K562 (cell line): Measurements from ENCODE around the gene CACNA2D3. TPM values are rescaled to one million over a fixed set of nuclear protein-coding genes. Genes with fewer than 3 reads are reported as not detected.

Source experiments
- ATAC-seq: fragments of 200-7000 bp; cut with Tn5 transposase; 3 replicates; pipeline ENCODE4 v1.9.1; 2020; ENCODE audit warnings: moderate library complexity
- BruUV-seq: library from RNA; stranded (reverse); fragments of 400-500 nt; replicated peaks from 2 replicates; lab custom pipeline; 2021; lab: Mats Ljungman, UMichigan
- CTCF ChIA-PET: fragments of 300-600 bp; formaldehyde crosslinking; extraction: SDS; loops from one replicate; lab custom pipeline; 2021; ENCODE audit warnings: low intra/inter-chr PET ratio; lab: Yijun Ruan, JAX
- POLR2A ChIA-PET: fragments of 300-600, 350-650 bp; sonication (Branson Sonifier 250); formaldehyde crosslinking; extraction: SDS; loops from one replicate; lab custom pipeline; 2021; ENCODE audit warnings: antibody characterized with exemption, inconsistent platforms; lab: Yijun Ruan, JAX
- DNase-seq, 4 experiments: peaks; one replicate each; pipeline versions ENCODE4 v3.0.0 to v3.0.0-alpha.2; 2011 to 2018; ENCODE audit warnings: low spot score in 3 of 4, mixed read lengths in 3 of 4; ENCODE audit errors: extremely low read depth in 1 of 4
- FAIRE-seq: peaks from 2 replicates; lab custom pipeline; 2011; peaks lifted over from hg19 to GRCh38; lab: Jason Lieb, UNC
- H2AFZ ChIP-seq: 2 replicates; pipeline ENCODE4 v1.6.0; 2011; ENCODE audit warnings: low read depth, low read length, control low read depth, inconsistent platforms
- H3K27ac ChIP-seq: fragments of 200-600 bp; 3 replicates; pipeline ENCODE4 v1.8.0; 2011; ENCODE audit warnings: low read depth, mild to moderate bottlenecking, control low read depth, inconsistent platforms, low read length, moderate library complexity, mixed read lengths; ENCODE audit errors: extremely low read depth
- H3K27me3 ChIP-seq, 2 experiments: fragments of 300-600 bp in 1 of 2; 2 replicates in 1 of 2; 3 replicates in 1 of 2; pipeline versions ENCODE4 v1.6.0 to v1.8.0; 2011; ENCODE audit warnings: inconsistent platforms in 2 of 2, low read length in 2 of 2, mild to moderate bottlenecking in 1 of 2, mixed read lengths in 1 of 2, moderate library complexity in 1 of 2; ENCODE audit not compliant: control insufficient read depth in 2 of 2, insufficient read depth in 2 of 2
- H3K36me3 ChIP-seq: fragments of 300-600 bp; 3 replicates; pipeline ENCODE4 v1.8.0; 2011; ENCODE audit warnings: mild to moderate bottlenecking, low read length, inconsistent platforms; ENCODE audit not compliant: control insufficient read depth, insufficient read depth
- H3K4me1 ChIP-seq, 2 experiments: fragments of 200-600 bp in 1 of 2; replicated peaks in 1 of 2; 2 replicates in 1 of 2; 3 replicates in 1 of 2; pipeline versions ENCODE4 v1.5.1 to v1.8.0; 2011; ENCODE audit warnings: inconsistent platforms in 2 of 2, low read length in 2 of 2, mild to moderate bottlenecking in 1 of 2, mixed read lengths in 1 of 2, moderate library complexity in 1 of 2; ENCODE audit not compliant: control insufficient read depth in 2 of 2, insufficient read depth in 2 of 2
- H3K4me2 ChIP-seq: 2 replicates; pipeline ENCODE4 v1.6.1; 2011; ENCODE audit warnings: low read length, control low read depth, inconsistent platforms, mixed read lengths; ENCODE audit not compliant: insufficient read depth
- H3K4me3 ChIP-seq: fragments of 200-600 bp; sonication (generic), shearing (Covaris generic); 2 replicates; pipeline ENCODE4 v1.5.1; 2016; ENCODE audit warnings: control low read depth, inconsistent platforms
- H3K79me2 ChIP-seq: fragments of 200-600 bp; 3 replicates; pipeline ENCODE4 v1.8.0; 2011; ENCODE audit warnings: low read length, inconsistent platforms; ENCODE audit not compliant: control insufficient read depth, insufficient read depth
- H3K9ac ChIP-seq, 2 experiments: 2 replicates each; pipeline versions ENCODE4 v1.6.0 to v1.6.1; 2011; ENCODE audit warnings: low read depth in 2 of 2, low read length in 2 of 2, control low read depth in 1 of 2, inconsistent platforms in 1 of 2, mild to moderate bottlenecking in 1 of 2, mixed read lengths in 1 of 2; ENCODE audit not compliant: insufficient read depth in 1 of 2
- H3K9me1 ChIP-seq: one replicate; pipeline ENCODE4 v1.6.0; 2011; ENCODE audit warnings: inconsistent platforms, mild to moderate bottlenecking, low read length, moderate library complexity; ENCODE audit not compliant: control insufficient read depth, insufficient read depth
- H3K9me3 ChIP-seq: replicated peaks from 2 replicates; pipeline ENCODE4 v1.5.1; 2011; ENCODE audit warnings: low read depth, low read length, inconsistent platforms; ENCODE audit not compliant: control insufficient read depth, insufficient read depth
- H4K20me1 ChIP-seq: replicated peaks from 2 replicates; pipeline ENCODE4 v1.6.1; 2011; ENCODE audit warnings: low read length, inconsistent platforms, mixed read lengths; ENCODE audit not compliant: control insufficient read depth, insufficient read depth
- CREB3 ChIP-seq: fragments of 450-650 bp; conservative IDR thresholded peaks from 2 replicates; pipeline ENCODE4 v1.6.1; 2016; ENCODE audit warnings: missing genetic modification characterization, low read depth, mild to moderate bottlenecking, missing compliant biosample characterization, moderate library complexity
- HCFC1 ChIP-seq: IDR thresholded peaks from 2 replicates; pipeline ENCODE4 v1.6.1; 2012; ENCODE audit warnings: low read depth, low read length, improper control_type of control experiment
- MTA1 ChIP-seq: fragments of 450-650 bp; IDR thresholded peaks from 2 replicates; pipeline ENCODE4 v1.6.1; 2017; ENCODE audit warnings: borderline replicate concordance
- NR1H2 ChIP-seq: sonication (generic); formaldehyde crosslinking; IDR thresholded peaks from 2 replicates; pipeline ENCODE4 v1.4.0; 2020; ENCODE audit warnings: mild to moderate bottlenecking, missing genetic modification reagents
- PHTF2 ChIP-seq: fragments of 250-450 bp; sonication (Bioruptor Pico); IDR thresholded peaks from 2 replicates; pipeline ENCODE4 v1.5.0; 2021; ENCODE audit warnings: mild to moderate bottlenecking
- POLR2AphosphoS5 ChIP-seq: IDR thresholded peaks from 2 replicates; pipeline ENCODE4 v1.6.1; 2011; ENCODE audit warnings: mild to moderate bottlenecking, low read depth, low read length, moderate library complexity; ENCODE audit not compliant: control insufficient read depth, insufficient read depth
- PRDM10 ChIP-seq: fragments of 450-650 bp; IDR thresholded peaks from 2 replicates; pipeline ENCODE4 v1.6.1; 2018; ENCODE audit not compliant: partially characterized antibody
- U2AF1 ChIP-seq: fragments of 200-400 bp; formaldehyde crosslinking; optimal IDR thresholded peaks from 2 replicates; pipeline ENCODE3; 2017; ENCODE audit warnings: mild to moderate bottlenecking, low read depth, low read length, moderate library complexity
- ZNF121 ChIP-seq: sonication (generic); formaldehyde crosslinking; conservative IDR thresholded peaks from 2 replicates; pipeline ENCODE4 v1.8.0; 2022; ENCODE audit warnings: missing genetic modification reagents
- ZNF165 ChIP-seq: fragments of 250-450 bp; sonication (Bioruptor Pico); IDR thresholded peaks from 2 replicates; pipeline ENCODE4 v1.4.0; 2020; ENCODE audit warnings: borderline replicate concordance
- ZNF239 ChIP-seq: fragments of 250-450 bp; sonication (Bioruptor Pico); IDR thresholded peaks from 2 replicates; pipeline ENCODE4 v1.4.0; 2020; ENCODE audit warnings: mild to moderate bottlenecking
- WGBS: fragments of 100-300 bp; shearing (Covaris generic); methylation state at CpG from one replicate; pipeline ENCODE4 v1.1.6; 2016; ENCODE audit warnings: low coverage, mixed read lengths; ENCODE audit not compliant: insufficient coverage; ENCODE audit errors: missing lambda C conversion rate; 5-methylcytosine and 5-hydroxymethylcytosine counted together
- in situ Hi-C: fragments of 300-500 bp; cut with MboI; formaldehyde crosslinking; loops from 4 replicates; pipeline ENCODE4 v1.15.0; 2018; ENCODE audit warnings: inconsistent platforms, mixed read lengths
- intact Hi-C: fragments of 100-400 bp; cut with micrococcal nuclease; formaldehyde crosslinking; loops from 2 replicates; pipeline ENCODE4 v1.14.2; 2022
- polyA plus RNA-seq, 8 experiments: library from polyadenylated mRNA; depleted of rRNA in 4 of 8; stranded (reverse) in 5 of 8; unstranded in 3 of 8; fragments of >200 nt; fragmentation: Nextera tagmentation in 2 of 8; fragmentation: Illumina TruSeq in 1 of 8; extraction: Ambion mirVana in 2 of 8; extraction: Trizol in 1 of 8; gene quantifications; 2 replicates each; pipeline versions ENCODE4 v1.2.1 to v1.2.3, GENCODE V29; 2011 to 2014; ENCODE audit warnings: inconsistent platforms in 1 of 8, missing spikeins in 1 of 8
- total RNA-seq, 7 experiments: library from RNA; depleted of rRNA in 6 of 7; stranded (reverse); fragments of >200 nt in 6 of 7; fragmentation: Illumina TruSeq in 2 of 7; extraction: Trizol in 2 of 7; gene quantifications; 2 replicates each; pipeline versions ENCODE4 v1.2.1 to v1.2.3, GENCODE V29; 2011 to 2021; ENCODE audit warnings: low replicate concordance in 1 of 7
- TF ChIP-seq, protein P1 (sequence below): fragments of 450-650 bp; IDR thresholded peaks from 2 replicates; pipeline ENCODE4 v1.6.1; 2017; ENCODE audit warnings: antibody characterized with exemption
- TF ChIP-seq, protein P2 (sequence below): fragments of 250-450 bp; sonication (Bioruptor Pico); IDR thresholded peaks from 2 replicates; pipeline ENCODE4 v1.9.0; 2021; ENCODE audit warnings: mild to moderate bottlenecking, inconsistent platforms

CACNA2D3 gene
- total and polyA plus RNA-seq, 9 of the 15 experiments (the other 6 are each of a cell fraction or from before 2014, with no cell fraction given) = 0.01 TPM; not detected in 8

- BruUV-seq = no TSS peak
- H3K9me3 ChIP-seq = no peaks in the 10 kb centered on the region
- intact Hi-C loops = no loop called here
- no peak for DNase-seq
- H3K9me1 ChIP-seq = no peaks in the 10 kb centered on the region
- H3K27ac ChIP-seq = no peak overlapping the region
- H3K36me3 ChIP-seq = no peaks in the 10 kb centered on the region
- CTCF ChIA-PET = no interaction called here
- no peak for TF ChIP-seq MTA1
- TF ChIP-seq U2AF1 = no peak
- TF ChIP-seq, protein P1, sequence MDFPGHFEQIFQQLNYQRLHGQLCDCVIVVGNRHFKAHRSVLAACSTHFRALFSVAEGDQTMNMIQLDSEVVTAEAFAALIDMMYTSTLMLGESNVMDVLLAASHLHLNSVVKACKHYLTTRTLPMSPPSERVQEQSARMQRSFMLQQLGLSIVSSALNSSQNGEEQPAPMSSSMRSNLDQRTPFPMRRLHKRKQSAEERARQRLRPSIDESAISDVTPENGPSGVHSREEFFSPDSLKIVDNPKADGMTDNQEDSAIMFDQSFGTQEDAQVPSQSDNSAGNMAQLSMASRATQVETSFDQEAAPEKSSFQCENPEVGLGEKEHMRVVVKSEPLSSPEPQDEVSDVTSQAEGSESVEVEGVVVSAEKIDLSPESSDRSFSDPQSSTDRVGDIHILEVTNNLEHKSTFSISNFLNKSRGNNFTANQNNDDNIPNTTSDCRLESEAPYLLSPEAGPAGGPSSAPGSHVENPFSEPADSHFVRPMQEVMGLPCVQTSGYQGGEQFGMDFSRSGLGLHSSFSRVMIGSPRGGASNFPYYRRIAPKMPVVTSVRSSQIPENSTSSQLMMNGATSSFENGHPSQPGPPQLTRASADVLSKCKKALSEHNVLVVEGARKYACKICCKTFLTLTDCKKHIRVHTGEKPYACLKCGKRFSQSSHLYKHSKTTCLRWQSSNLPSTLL = no peak
- no peak for TF ChIP-seq HCFC1
- TF ChIP-seq ZNF165 (CRISPR knock-in tag) = no peak
- no peak for TF ChIP-seq ZNF239 (CRISPR knock-in tag)
- TF ChIP-seq POLR2AphosphoS5 = no peak
- TF ChIP-seq CREB3 (tag) = no peak
- no peak for TF ChIP-seq PHTF2
- TF ChIP-seq PRDM10 = no peak
- TF ChIP-seq, protein P2, sequence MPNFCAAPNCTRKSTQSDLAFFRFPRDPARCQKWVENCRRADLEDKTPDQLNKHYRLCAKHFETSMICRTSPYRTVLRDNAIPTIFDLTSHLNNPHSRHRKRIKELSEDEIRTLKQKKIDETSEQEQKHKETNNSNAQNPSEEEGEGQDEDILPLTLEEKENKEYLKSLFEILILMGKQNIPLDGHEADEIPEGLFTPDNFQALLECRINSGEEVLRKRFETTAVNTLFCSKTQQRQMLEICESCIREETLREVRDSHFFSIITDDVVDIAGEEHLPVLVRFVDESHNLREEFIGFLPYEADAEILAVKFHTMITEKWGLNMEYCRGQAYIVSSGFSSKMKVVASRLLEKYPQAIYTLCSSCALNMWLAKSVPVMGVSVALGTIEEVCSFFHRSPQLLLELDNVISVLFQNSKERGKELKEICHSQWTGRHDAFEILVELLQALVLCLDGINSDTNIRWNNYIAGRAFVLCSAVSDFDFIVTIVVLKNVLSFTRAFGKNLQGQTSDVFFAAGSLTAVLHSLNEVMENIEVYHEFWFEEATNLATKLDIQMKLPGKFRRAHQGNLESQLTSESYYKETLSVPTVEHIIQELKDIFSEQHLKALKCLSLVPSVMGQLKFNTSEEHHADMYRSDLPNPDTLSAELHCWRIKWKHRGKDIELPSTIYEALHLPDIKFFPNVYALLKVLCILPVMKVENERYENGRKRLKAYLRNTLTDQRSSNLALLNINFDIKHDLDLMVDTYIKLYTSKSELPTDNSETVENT (CRISPR knock-in tag) = no peak
- TF ChIP-seq ZNF121 (CRISPR knock-in tag) = no peak
- no peak for TF ChIP-seq NR1H2
- no peaks in the 10 kb centered on the region for H3K4me1 ChIP-seq
- H4K20me1 ChIP-seq = no peaks in the 10 kb centered on the region
- H3K4me3 ChIP-seq = no peak overlapping the region
- POLR2A ChIA-PET = no interaction called here
- H3K27me3 ChIP-seq = no peaks in the 10 kb centered on the region; a peak in 1 of 5 replicates
- no peak for FAIRE-seq
- in situ Hi-C loops = no loop called here
- ATAC-seq = no peak
- H2AFZ ChIP-seq = no peak overlapping the region
- no peaks in the 10 kb centered on the region for H3K79me2 ChIP-seq
- H3K9ac ChIP-seq = no peak overlapping the region
- H3K4me2 ChIP-seq = no peak overlapping the region
- WGBS = 0% methylated on average over 6 of the region's 6 CpGs
These were observed 519.8 kb downstream of the CACNA2D3 start for GRCh38 chr3:54642147-54642546.
